Chondrocyte (in vitro differentiated cells): ENCODE measurements around the gene SH3BP2. TPM values are rescaled to one million over a fixed set of nuclear protein-coding genes. Genes with fewer than 3 reads are reported as not detected.

ENCODE experiments used
- DNase-seq: peaks from one replicate; pipeline ENCODE4 v3.0.0; 2021; ENCODE audit warnings: mixed read lengths, low spot score
- H3K27ac Mint-ChIP-seq: one replicate; pipeline ENCODE4 v1.8.0; 2021; ENCODE audit warnings: mild to moderate bottlenecking, moderate library complexity, mixed read lengths; ENCODE audit not compliant: unreplicated experiment
- H3K27me3 Mint-ChIP-seq: 2 replicates; pipeline ENCODE4 v1.8.0; 2021; ENCODE audit warnings: low read depth, mixed read lengths
- H3K36me3 Mint-ChIP-seq: 2 replicates; pipeline ENCODE4 v1.8.0; 2021; ENCODE audit warnings: low read depth, mixed read lengths
- H3K4me1 Mint-ChIP-seq: 2 replicates; pipeline ENCODE4 v1.8.0; 2021; ENCODE audit warnings: low read depth, mild to moderate bottlenecking, mixed read lengths
- H3K4me3 Mint-ChIP-seq: one replicate; pipeline ENCODE4 v1.8.0; 2021; ENCODE audit warnings: mild to moderate bottlenecking, moderate library complexity, mixed read lengths; ENCODE audit not compliant: unreplicated experiment
- H3K9me3 Mint-ChIP-seq: 2 replicates; pipeline ENCODE4 v1.8.0; 2021; ENCODE audit warnings: low read depth, mixed read lengths
- CTCF ChIP-seq: fragments of 200-600 bp; sonication (generic); IDR thresholded peaks from 2 replicates; pipeline ENCODE4 v1.5.0; 2021; ENCODE audit warnings: antibody characterized with exemption, mild to moderate bottlenecking, moderate library complexity
- total RNA-seq: library from RNA; stranded (reverse); gene quantifications from 3 replicates; pipeline ENCODE4 v1.2.1, GENCODE V29; 2021

Gene SH3BP2
- total RNA-seq, 1 donor from 2014 or later: 59.8 TPM

GRCh38 chr4:2790583-2791517 lies 2.0 kb upstream of the SH3BP2 start:
- Mint-ChIP-seq H3K27ac (no peak overlapping the region), H3K27me3 (no peaks in the 10 kb centered on the region), H3K4me3 (no peak overlapping the region), H3K9me3 (no peaks in the 10 kb centered on the region), H3K36me3 (no peaks in the 10 kb centered on the region), H3K4me1 (peaks cover 26% of the 10 kb centered on the region)
- no peak for TF ChIP-seq CTCF
- DNase-seq: peak; percentile 82

- TF ChIP-seq CTCF: no peak
- peak; percentile 85 for DNase-seq
- no peak overlapping the region for H3K27ac Mint-ChIP-seq
- H3K4me3 Mint-ChIP-seq: no peak overlapping the region
- no peaks in the 10 kb centered on the region for H3K9me3 Mint-ChIP-seq
- H3K36me3 Mint-ChIP-seq: no peaks in the 10 kb centered on the region
- H3K4me1 Mint-ChIP-seq: peaks cover 35% of the 10 kb centered on the region
- H3K27me3 Mint-ChIP-seq: no peaks in the 10 kb centered on the region
Observed at GRCh38 chr4:2791518-2792395, 1.1 kb upstream of the SH3BP2 start.

GRCh38 chr4:2792396-2792710 lies 532 bp upstream of the SH3BP2 start:
- H3K36me3 Mint-ChIP-seq: no peaks in the 10 kb centered on the region
- peak overlapping the region; percentile 31 for H3K4me3 Mint-ChIP-seq
- DNase-seq: no peak
- no peak overlapping the region for H3K27ac Mint-ChIP-seq
- no peaks in the 10 kb centered on the region for H3K9me3 Mint-ChIP-seq
- TF ChIP-seq CTCF: no peak
- H3K4me1 Mint-ChIP-seq: peaks cover 41% of the 10 kb centered on the region
- H3K27me3 Mint-ChIP-seq: no peaks in the 10 kb centered on the region

- H3K27ac Mint-ChIP-seq: peak overlapping the region; percentile 96
- peaks cover 53% of the 10 kb centered on the region for H3K4me1 Mint-ChIP-seq
- no peak for TF ChIP-seq CTCF
- no peaks in the 10 kb centered on the region for H3K36me3 Mint-ChIP-seq
- peak overlapping the region; percentile 86 for H3K4me3 Mint-ChIP-seq
- H3K9me3 Mint-ChIP-seq: no peaks in the 10 kb centered on the region
- DNase-seq: peak; percentile 80
- no peaks in the 10 kb centered on the region for H3K27me3 Mint-ChIP-seq
Observed at GRCh38 chr4:2793586-2794485, 951 bp downstream of the SH3BP2 start.
